IMR-90 (cell line): Measurements from ENCODE around the gene SLC7A4. TPM values are rescaled to one million over a fixed set of nuclear protein-coding genes. Genes with fewer than 3 reads are reported as not detected.

Source experiments
- ATAC-seq: fragments of 200-7000 bp; cut with Tn5 transposase; 2 replicates; pipeline ENCODE4 v1.9.1; 2020; ENCODE audit warnings: low read depth, mild to moderate bottlenecking, moderate library complexity
- BruUV-seq: library from RNA; stranded (reverse); fragments of 400-500 nt; replicated peaks from 2 replicates; lab custom pipeline; 2021; lab: Mats Ljungman, UMichigan
- CTCF ChIA-PET: fragments of 300-600 bp; formaldehyde crosslinking; extraction: SDS; loops from one replicate; lab custom pipeline; 2021; ENCODE audit warnings: antibody characterized with exemption; lab: Yijun Ruan, JAX
- POLR2A ChIA-PET: fragments of 300-600 bp; sonication (Branson Sonifier 250); formaldehyde crosslinking; loops from one replicate; lab custom pipeline; 2022; ENCODE audit warnings: antibody characterized with exemption; ENCODE audit not compliant: unreplicated experiment; lab: Charles Lee
- DNase-seq: peaks from one replicate; pipeline ENCODE4 v3.0.0; 2013
- H2AFZ ChIP-seq: replicated peaks from 2 replicates; pipeline ENCODE3; 2013; ENCODE audit warnings: low read length, mild to moderate bottlenecking; ENCODE audit not compliant: poor library complexity
- H2AK5ac ChIP-seq: 2 replicates; pipeline ENCODE4 v1.6.1; 2013; ENCODE audit warnings: low read depth, low read length, inconsistent platforms
- H2AK9ac ChIP-seq: replicated peaks from 2 replicates; pipeline ENCODE3; 2013; ENCODE audit warnings: mild to moderate bottlenecking, low read depth, low read length, moderate library complexity; ENCODE audit not compliant: poor library complexity
- H2BK120ac ChIP-seq: 2 replicates; pipeline ENCODE4 v1.6.1; 2013; ENCODE audit warnings: low read depth, low read length, inconsistent platforms
- H2BK15ac ChIP-seq: 3 replicates; pipeline ENCODE4 v1.6.1; 2013; ENCODE audit warnings: low read depth, low read length, inconsistent platforms
- H2BK20ac ChIP-seq: 2 replicates; pipeline ENCODE4 v1.6.1; 2013; ENCODE audit warnings: low read depth, mild to moderate bottlenecking, inconsistent platforms, low read length, moderate library complexity
- H2BK5ac ChIP-seq: 2 replicates; pipeline ENCODE4 v1.6.1; 2013; ENCODE audit warnings: mild to moderate bottlenecking, low read depth, low read length, inconsistent platforms; ENCODE audit not compliant: poor library complexity, severe bottlenecking
- H3K14ac ChIP-seq: replicated peaks from 2 replicates; pipeline ENCODE4 v1.6.1; 2013; ENCODE audit warnings: low read depth, low read length, inconsistent platforms
- H3K18ac ChIP-seq: 2 replicates; pipeline ENCODE4 v1.6.1; 2013; ENCODE audit warnings: low read depth, low read length, control low read depth
- H3K23ac ChIP-seq: 2 replicates; pipeline ENCODE4 v1.6.1; 2013; ENCODE audit warnings: low read depth, low read length, inconsistent platforms
- H3K27ac ChIP-seq: 2 replicates; pipeline ENCODE4 v1.5.1; 2013; ENCODE audit warnings: mild to moderate bottlenecking, control low read depth, low read length; ENCODE audit not compliant: insufficient read depth
- H3K27me3 ChIP-seq: 2 replicates; pipeline ENCODE4 v1.6.1; 2013; ENCODE audit warnings: low read length; ENCODE audit not compliant: control insufficient read depth, insufficient read depth
- H3K36me3 ChIP-seq: 2 replicates; pipeline ENCODE4 v1.6.1; 2013; ENCODE audit warnings: low read length, mixed read lengths; ENCODE audit not compliant: control insufficient read depth, insufficient read depth
- H3K4ac ChIP-seq: 2 replicates; pipeline ENCODE4 v1.6.1; 2013; ENCODE audit warnings: low read depth, low read length, inconsistent platforms
- H3K4me1 ChIP-seq: 2 replicates; pipeline ENCODE4 v1.6.1; 2013; ENCODE audit warnings: low read length, mixed read lengths; ENCODE audit not compliant: control insufficient read depth, insufficient read depth
- H3K4me2 ChIP-seq: 2 replicates; pipeline ENCODE4 v1.6.1; 2013; ENCODE audit warnings: low read depth, mild to moderate bottlenecking, control low read depth, low read length, moderate library complexity
- H3K4me3 ChIP-seq: 2 replicates; pipeline ENCODE4 v1.5.1; 2013; ENCODE audit warnings: low read depth, mild to moderate bottlenecking, control low read depth, low read length, moderate library complexity; ENCODE audit not compliant: insufficient read depth
- H3K56ac ChIP-seq: 2 replicates; pipeline ENCODE4 v1.6.1; 2013; ENCODE audit warnings: low read length, inconsistent platforms; ENCODE audit not compliant: insufficient read depth; ENCODE audit errors: extremely low read depth
- H3K79me1 ChIP-seq, 2 experiments: 2 replicates each; pipeline ENCODE4 v1.6.1; 2013; ENCODE audit warnings: low read length in 2 of 2, inconsistent platforms in 1 of 2, low read depth in 1 of 2
- H3K9ac ChIP-seq: 2 replicates; pipeline ENCODE4 v1.6.1; 2013; ENCODE audit warnings: low read depth, low read length, control low read depth
- H3K9me1 ChIP-seq: 2 replicates; pipeline ENCODE4 v1.6.1; 2013; ENCODE audit warnings: low read length, inconsistent platforms; ENCODE audit not compliant: insufficient read depth
- H3K9me3 ChIP-seq: 2 replicates; pipeline ENCODE4 v1.6.1; 2013; ENCODE audit warnings: low read length; ENCODE audit not compliant: control insufficient read depth, insufficient read depth
- H4K20me1 ChIP-seq: 2 replicates; pipeline ENCODE4 v1.6.1; 2013; ENCODE audit warnings: low read length, inconsistent platforms; ENCODE audit not compliant: insufficient read depth
- H4K5ac ChIP-seq: 2 replicates; pipeline ENCODE4 v1.6.1; 2013; ENCODE audit warnings: mild to moderate bottlenecking, low read depth, low read length, control low read depth
- H4K8ac ChIP-seq, 2 experiments: 2 replicates each; pipeline ENCODE4 v1.6.1; 2013; ENCODE audit warnings: low read depth in 2 of 2, low read length in 2 of 2, control low read depth in 1 of 2, inconsistent platforms in 1 of 2
- H4K91ac ChIP-seq: 2 replicates; pipeline ENCODE4 v1.6.1; 2013; ENCODE audit warnings: low read depth, low read length, inconsistent platforms; ENCODE audit not compliant: insufficient read depth
- BHLHE40 ChIP-seq: fragments of 150-350 bp; IDR thresholded peaks from 2 replicates; pipeline ENCODE4 v1.6.1; 2016; ENCODE audit warnings: mild to moderate bottlenecking, low read depth, low read length
- CEBPB ChIP-seq: IDR thresholded peaks from 2 replicates; pipeline ENCODE4 v1.6.1; 2012; ENCODE audit warnings: low read depth, low read length, improper control_type of control experiment
- CHD1 ChIP-seq: IDR thresholded peaks from 2 replicates; pipeline ENCODE4 v1.6.1; 2012; ENCODE audit warnings: low read depth, low read length, improper control_type of control experiment
- CTCF ChIP-seq: conservative IDR thresholded peaks from 2 replicates; pipeline ENCODE4 v1.5.1; 2012; ENCODE audit warnings: mild to moderate bottlenecking, low read depth, low read length, improper control_type of control experiment
- ELK1 ChIP-seq: fragments of 150-350 bp; IDR thresholded peaks from 2 replicates; pipeline ENCODE4 v1.6.1; 2016; ENCODE audit warnings: low read depth, mild to moderate bottlenecking, low read length, moderate library complexity, borderline replicate concordance
- FOS ChIP-seq: fragments of 150-350 bp; IDR thresholded peaks from 2 replicates; pipeline ENCODE4 v1.6.1; 2016; ENCODE audit warnings: low read depth, low read length
- MAFK ChIP-seq: IDR thresholded peaks from 2 replicates; pipeline ENCODE4 v1.6.1; 2012; ENCODE audit warnings: low read depth, low read length, improper control_type of control experiment
- MAZ ChIP-seq: IDR thresholded peaks from 2 replicates; pipeline ENCODE4 v1.6.1; 2012; ENCODE audit warnings: low read depth, mild to moderate bottlenecking, low read length, improper control_type of control experiment, moderate library complexity, borderline replicate concordance
- NFE2L2 ChIP-seq: fragments of 150-350 bp; IDR thresholded peaks from 2 replicates; pipeline ENCODE4 v1.6.1; 2016; ENCODE audit warnings: low read depth, mild to moderate bottlenecking, low read length
- RAD21 ChIP-seq: IDR thresholded peaks from 2 replicates; pipeline ENCODE4 v1.6.1; 2012; ENCODE audit warnings: low read length, improper control_type of control experiment
- RCOR1 ChIP-seq: IDR thresholded peaks from 2 replicates; pipeline ENCODE4 v1.6.1; 2012; ENCODE audit warnings: mild to moderate bottlenecking, low read length, improper control_type of control experiment; ENCODE audit not compliant: insufficient replicate concordance
- RFX5 ChIP-seq: IDR thresholded peaks from 2 replicates; pipeline ENCODE4 v1.8.0; 2012; ENCODE audit warnings: low read depth, mild to moderate bottlenecking, low read length, moderate library complexity
- SMC3 ChIP-seq: fragments of 150-350 bp; IDR thresholded peaks from 2 replicates; pipeline ENCODE4 v1.6.1; 2016; ENCODE audit warnings: low read depth, mild to moderate bottlenecking, antibody characterized with exemption, low read length, moderate library complexity
- USF2 ChIP-seq: fragments of 150-350 bp; IDR thresholded peaks from 2 replicates; pipeline ENCODE4 v1.6.1; 2017; ENCODE audit warnings: mild to moderate bottlenecking, antibody characterized with exemption, low read length, low read depth
- WGBS, 2 experiments: methylation state at CpG; one replicate each; pipeline versions ENCODE4 v1.1.5 to v1.1.7; 2013; ENCODE audit warnings: missing lambda C conversion rate in 2 of 2; ENCODE audit not compliant: insufficient read length in 1 of 2; ENCODE audit errors: extremely low coverage in 2 of 2; 5-methylcytosine and 5-hydroxymethylcytosine counted together
- dilution Hi-C: fragments of 300-500 bp; cut with HindIII; formaldehyde crosslinking; loops from one replicate; pipeline ENCODE4 v1.14.3; 2018; ENCODE audit warnings: low sequenced_read_pairs; ENCODE audit not compliant: unreplicated experiment
- in situ Hi-C: fragments of 300-500 bp; cut with MboI; formaldehyde crosslinking; loops from 3 replicates; pipeline ENCODE4 v1.14.3; 2019; ENCODE audit warnings: low sequenced_read_pairs, inconsistent platforms, mixed read lengths
- intact Hi-C: fragments of 100-400 bp; cut with micrococcal nuclease; formaldehyde crosslinking; loops from 2 replicates; pipeline ENCODE4 v1.10.0; 2022
- polyA plus RNA-seq, 3 experiments: library from polyadenylated mRNA; depleted of rRNA; stranded (reverse); fragments of >200 nt; gene quantifications; 2 replicates each; pipeline ENCODE4 v1.2.3, GENCODE V29; 2012; ENCODE audit warnings: low replicate concordance in 1 of 3
- total RNA-seq: library from RNA; depleted of rRNA; stranded (reverse); fragments of >200 nt; gene quantifications from 2 replicates; pipeline ENCODE4 v1.2.3, GENCODE V29; 2012

SLC7A4 gene
- total and polyA plus RNA-seq, 2 of the 4 experiments (the other 2 are of a cell fraction): 0.03 TPM; not detected in 1

- Histone ChIP-seq H2AFZ (no peak overlapping the region), H3K79me1 (no peaks in the 10 kb centered on the region), H4K20me1 (no peaks in the 10 kb centered on the region), H4K91ac (no peak overlapping the region), H2BK120ac (no peak overlapping the region), H2BK15ac (no peak overlapping the region), H3K4me3 (no peak overlapping the region), H3K9me1 (no peaks in the 10 kb centered on the region), H3K4ac (no peak overlapping the region), H3K56ac (no peak overlapping the region), H3K4me2 (no peak overlapping the region), H2AK9ac (no peak overlapping the region), H3K18ac (no peak overlapping the region), H2BK5ac (no peak overlapping the region), H3K27ac (no peak overlapping the region), H3K9ac (no peak overlapping the region), H3K9me3 (peaks cover 10% of the 10 kb centered on the region; the same call in 1 of the 2 replicates), H2AK5ac (no peak overlapping the region), H3K27me3 (peaks cover 23% of the 10 kb centered on the region), H3K14ac (no peak overlapping the region), H4K8ac (no peak overlapping the region), H3K4me1 (no peaks in the 10 kb centered on the region), H3K23ac (no peak overlapping the region), H4K5ac (no peak overlapping the region), H3K36me3 (no peaks in the 10 kb centered on the region), H2BK20ac (no peak overlapping the region)
- intact Hi-C loops: no loop called here
- ChIA-PET CTCF (no interaction called here), POLR2A (no interaction called here)
- DNase-seq (no peak), ATAC-seq (no peak)
- in situ Hi-C loops: no loop called here
- WGBS, 2 experiments: 94% methylated on average over 3 of the region's 12 CpGs; no CpG with 5 or more reads in 1 of the 2 experiments
- dilution Hi-C loops: no loop called here
- no TSS peak for BruUV-seq
- no peak for TF ChIP-seq CEBPB
- TF ChIP-seq RCOR1: no peak
- TF ChIP-seq ELK1: no peak
- TF ChIP-seq CHD1: no peak
- no peak for TF ChIP-seq NFE2L2
- no peak for TF ChIP-seq RAD21
- TF ChIP-seq BHLHE40: no peak
- no peak for TF ChIP-seq CTCF
- TF ChIP-seq MAZ: no peak
- no peak for TF ChIP-seq RFX5
- TF ChIP-seq SMC3: no peak
- TF ChIP-seq MAFK: no peak
- TF ChIP-seq USF2: no peak
- no peak for TF ChIP-seq FOS
These were observed 35.7 kb upstream of the SLC7A4 start for GRCh38 chr22:21067901-21068680.
